ENCODE data around the gene PALB2.

PALB2 gene

GRCh38 chr16:23580391-23580790 is 60.7 kb downstream of the PALB2 start:
- TF ChIP-seq SIN3A (IDR thresholded peaks at IDR 0.05; ENCODE audit: borderline replicate concordance, insufficient read depth, low read length): no peak
- no peak for TF ChIP-seq FOXP2 (optimal IDR thresholded peaks at IDR 0.05; ENCODE audit: borderline replicate concordance, extremely low read depth, extremely low read length, insufficient read depth)
- no peak for TF ChIP-seq TAF1 (IDR thresholded peaks at IDR 0.05; ENCODE audit: borderline replicate concordance, insufficient read depth, low read length)
- TF ChIP-seq REST (IDR thresholded peaks at IDR 0.05; ENCODE audit: insufficient read depth in 1 of 2, low read depth in 2 of 2, low read length in 2 of 2): no peak

- peak; percentile 40; the same call in 1 of the 2 replicates for TF ChIP-seq POLR2AphosphoS5 (IDR thresholded peaks at IDR 0.05; ENCODE audit: low read depth, low read length)
- TF ChIP-seq FOXP2 (optimal IDR thresholded peaks at IDR 0.05; ENCODE audit: borderline replicate concordance, extremely low read depth, extremely low read length, insufficient read depth): no peak
These were observed 61.7 kb downstream of the PALB2 start for GRCh38 chr16:23579371-23579770.

DNA sequence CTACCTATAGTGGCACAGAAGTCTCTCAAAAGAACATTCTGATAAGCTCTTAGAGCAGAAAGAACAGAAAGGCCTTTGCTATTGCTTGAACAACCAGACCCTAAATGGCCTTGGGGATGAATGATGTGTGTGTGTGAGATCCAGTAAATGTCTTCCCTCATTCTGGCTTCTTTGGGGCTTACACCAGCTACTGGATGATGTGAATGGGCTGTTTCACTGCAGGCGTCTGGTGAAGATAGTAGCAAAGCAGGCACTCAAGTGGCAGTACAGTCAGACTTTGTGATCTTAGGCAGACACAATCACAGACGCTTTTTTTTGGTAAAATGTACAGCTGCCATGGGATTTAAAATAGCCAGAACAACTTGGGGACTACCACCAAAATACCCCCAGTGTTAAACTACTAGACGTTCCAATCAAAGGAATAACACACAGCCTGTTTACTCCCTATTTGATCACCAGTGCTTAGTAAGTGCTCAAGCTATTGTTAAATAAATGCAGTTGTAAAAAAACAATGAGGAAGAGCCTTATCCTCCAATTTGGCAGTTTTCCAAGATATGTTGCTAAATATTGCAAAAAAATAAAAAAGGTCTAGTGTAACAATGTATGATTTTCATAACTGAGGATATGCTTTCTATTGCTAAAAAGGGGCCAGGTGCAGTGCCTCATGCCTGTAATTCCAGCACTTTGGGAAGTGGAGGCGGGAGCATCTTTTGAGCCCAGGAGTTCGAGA is 62.8 kb downstream of the PALB2 start:
- TF ChIP-seq SIN3A (IDR thresholded peaks at IDR 0.05; ENCODE audit: borderline replicate concordance, insufficient read depth, low read length): no peak
- TF ChIP-seq POLR2AphosphoS5 (IDR thresholded peaks at IDR 0.05; ENCODE audit: low read depth, low read length): no peak
- TF ChIP-seq FOXP2 (optimal IDR thresholded peaks at IDR 0.05; ENCODE audit: borderline replicate concordance, extremely low read depth, extremely low read length, insufficient read depth): no peak
- TF ChIP-seq REST (IDR thresholded peaks at IDR 0.05; ENCODE audit: insufficient read depth in 1 of 2, low read depth in 2 of 2, low read length in 2 of 2): no peak
- no peak for TF ChIP-seq TAF1 (IDR thresholded peaks at IDR 0.05; ENCODE audit: borderline replicate concordance, insufficient read depth, low read length)

DNA sequence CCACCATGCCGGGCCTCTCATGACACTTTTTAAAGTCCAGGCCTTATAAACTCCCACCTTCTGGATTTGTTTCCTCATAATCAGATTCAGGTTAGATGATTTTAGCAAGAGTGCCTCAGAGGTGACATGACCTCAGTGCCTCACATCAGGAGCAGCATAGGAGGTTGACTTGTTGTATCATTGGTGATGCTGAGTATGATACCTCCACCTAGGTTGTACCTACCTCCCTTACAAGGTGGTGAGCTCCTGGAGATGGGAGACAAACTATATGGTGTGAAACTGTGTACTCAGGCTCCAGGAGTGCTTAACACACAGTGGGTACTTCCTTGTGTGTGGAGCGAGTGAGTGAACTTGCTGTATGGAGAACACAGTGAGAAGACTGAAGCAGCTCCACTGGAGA is 63.6 kb downstream of the PALB2 start:
- TF ChIP-seq REST (IDR thresholded peaks at IDR 0.05; ENCODE audit: insufficient read depth in 1 of 2, low read depth in 2 of 2, low read length in 2 of 2) (no peak), FOXP2 (optimal IDR thresholded peaks at IDR 0.05; ENCODE audit: borderline replicate concordance, extremely low read depth, extremely low read length, insufficient read depth) (no peak), SIN3A (IDR thresholded peaks at IDR 0.05; ENCODE audit: borderline replicate concordance, insufficient read depth, low read length) (no peak), TAF1 (IDR thresholded peaks at IDR 0.05; ENCODE audit: borderline replicate concordance, insufficient read depth, low read length) (no peak), POLR2AphosphoS5 (IDR thresholded peaks at IDR 0.05; ENCODE audit: low read depth, low read length) (no peak)

DNA sequence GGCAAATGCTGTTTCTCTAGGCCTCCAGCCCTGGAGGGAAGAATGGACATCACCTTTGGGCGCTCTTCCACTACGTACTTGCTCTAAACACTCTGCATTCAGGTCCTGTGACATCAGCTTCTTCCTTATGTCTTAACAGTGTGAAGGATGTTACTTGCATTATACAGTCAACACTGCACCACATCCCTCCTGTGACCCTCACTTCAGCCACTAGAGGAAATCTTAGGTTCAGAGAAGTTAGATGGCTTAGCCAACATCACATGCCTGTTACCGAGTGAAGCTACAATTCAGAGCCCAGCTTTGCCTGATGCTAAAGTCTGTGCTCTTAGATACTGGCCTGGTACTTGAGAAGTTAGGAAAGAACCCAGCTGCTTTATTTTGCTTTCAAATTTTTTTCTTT is 65.3 kb downstream of the PALB2 start:
- TF ChIP-seq POLR2AphosphoS5 (IDR thresholded peaks at IDR 0.05; ENCODE audit: low read depth, low read length) (no peak), REST (IDR thresholded peaks at IDR 0.05; ENCODE audit: insufficient read depth in 1 of 2, low read depth in 2 of 2, low read length in 2 of 2) (no peak), FOXP2 (optimal IDR thresholded peaks at IDR 0.05; ENCODE audit: borderline replicate concordance, extremely low read depth, extremely low read length, insufficient read depth) (no peak), SIN3A (IDR thresholded peaks at IDR 0.05; ENCODE audit: borderline replicate concordance, insufficient read depth, low read length) (no peak), TAF1 (IDR thresholded peaks at IDR 0.05; ENCODE audit: borderline replicate concordance, insufficient read depth, low read length) (no peak)

Data from PFSK-1 (cell line).